HepG2 (cell line): ENCODE results near the gene MAB21L4. TPM values are rescaled to one million over a fixed set of nuclear protein-coding genes. Genes with fewer than 3 reads are reported as not detected.

Experiments used
- ESRRA ChIP-seq: sonication (generic); formaldehyde crosslinking; IDR thresholded peaks from 2 replicates; pipeline ENCODE4 v1.5.1; 2020; ENCODE audit warnings: mild to moderate bottlenecking, low read depth, missing genetic modification reagents
- ETV5 ChIP-seq: IDR thresholded peaks from 2 replicates; pipeline ENCODE4 v1.6.1; 2018; ENCODE audit warnings: missing biosample characterization, missing genetic modification reagents, inconsistent platforms, borderline replicate concordance
- PAF1 ChIP-seq: IDR thresholded peaks from 2 replicates; pipeline ENCODE4 v1.6.1; 2016; ENCODE audit warnings: missing genetic modification reagents, missing compliant biosample characterization
- ZNF138 ChIP-seq: sonication (generic); formaldehyde crosslinking; IDR thresholded peaks from 2 replicates; pipeline ENCODE4 v1.5.0; 2020; ENCODE audit warnings: mild to moderate bottlenecking, low read depth, missing genetic modification reagents
- ZNF24 ChIP-seq: fragments of 450-650 bp; IDR thresholded peaks from 2 replicates; pipeline ENCODE4 v1.6.1; 2017; ENCODE audit warnings: antibody characterized with exemption, mild to moderate bottlenecking
- ZNF260 ChIP-seq: sonication (generic); formaldehyde crosslinking; IDR thresholded peaks from 2 replicates; pipeline ENCODE4 v1.4.0; 2020; ENCODE audit warnings: missing genetic modification reagents, low read depth, mild to moderate bottlenecking, borderline replicate concordance
- ZNF282 ChIP-seq: fragments of 450-650 bp; IDR thresholded peaks from 2 replicates; pipeline ENCODE4 v1.6.1; 2018; ENCODE audit not compliant: partially characterized antibody
- ZNF3 ChIP-seq: IDR thresholded peaks from 2 replicates; pipeline ENCODE4 v1.7.0; 2017; ENCODE audit warnings: inconsistent platforms
- ZNF570 ChIP-seq: sonication (generic); formaldehyde crosslinking; IDR thresholded peaks from 2 replicates; pipeline ENCODE4 v1.4.0; 2020; ENCODE audit warnings: mild to moderate bottlenecking, missing genetic modification reagents, borderline replicate concordance
- ZNF703 ChIP-seq: sonication (generic); formaldehyde crosslinking; IDR thresholded peaks from 2 replicates; pipeline ENCODE4 v1.5.1; 2020; ENCODE audit warnings: missing genetic modification reagents, mild to moderate bottlenecking, moderate library complexity, borderline replicate concordance
- ZSCAN12 ChIP-seq: sonication (generic); formaldehyde crosslinking; IDR thresholded peaks from 2 replicates; pipeline ENCODE4 v1.9.0; 2021; ENCODE audit warnings: mild to moderate bottlenecking, missing genetic modification reagents
- ZSCAN9 ChIP-seq: IDR thresholded peaks from 2 replicates; pipeline ENCODE4 v1.6.1; 2016; ENCODE audit warnings: borderline replicate concordance
- polyA plus RNA-seq, 8 experiments: library from polyadenylated mRNA; depleted of rRNA in 3 of 8; stranded (reverse) in 7 of 8; unstranded in 1 of 8; fragments of >200 nt; fragmentation: Illumina TruSeq in 4 of 8; extraction: Trizol in 4 of 8; gene quantifications; 2 replicates each; pipeline versions ENCODE4 v1.2.1 to v1.2.3, GENCODE V29; 2011 to 2016; ENCODE audit warnings: low read depth in 4 of 8, missing spikeins in 1 of 8, mixed read lengths in 1 of 8; ENCODE audit not compliant: insufficient read depth in 1 of 8
- total RNA-seq, 5 experiments: library from RNA; depleted of rRNA; stranded (reverse); fragments of >200 nt; fragmentation: Illumina TruSeq; extraction: Trizol; gene quantifications; 2 replicates each; pipeline ENCODE4 v1.2.3, GENCODE V29; 2016; ENCODE audit warnings: low read depth in 1 of 5
- TF ChIP-seq, protein P1 (sequence below): fragments of 450-650 bp; IDR thresholded peaks from 2 replicates; pipeline ENCODE4 v1.6.1; 2017; ENCODE audit warnings: mild to moderate bottlenecking
- TF ChIP-seq, protein P2 (sequence below): sonication (generic); formaldehyde crosslinking; IDR thresholded peaks from 2 replicates; pipeline ENCODE4 v1.9.0; 2021; ENCODE audit warnings: mild to moderate bottlenecking, missing genetic modification reagents
- TF ChIP-seq, protein P3 (sequence below): sonication (generic); formaldehyde crosslinking; IDR thresholded peaks from 2 replicates; pipeline ENCODE4 v1.8.1; 2023; ENCODE audit warnings: mild to moderate bottlenecking, missing genetic modification reagents, borderline replicate concordance
- TF ChIP-seq, protein P4 (sequence below): sonication (generic); formaldehyde crosslinking; IDR thresholded peaks from 2 replicates; pipeline ENCODE4 v1.4.0; 2020; ENCODE audit warnings: missing genetic modification reagents; ENCODE audit errors: not compliant biosample characterization
- TF ChIP-seq, protein P5 (sequence below): IDR thresholded peaks from 2 replicates; pipeline ENCODE4 v1.6.1; 2016; ENCODE audit warnings: missing compliant biosample characterization, missing genetic modification reagents, borderline replicate concordance

Gene MAB21L4
- total and polyA plus RNA-seq, 2 of the 13 experiments (the other 11 are each of a cell fraction or from before 2014, with no cell fraction given) = 3.0 to 14.0 TPM

DNA sequence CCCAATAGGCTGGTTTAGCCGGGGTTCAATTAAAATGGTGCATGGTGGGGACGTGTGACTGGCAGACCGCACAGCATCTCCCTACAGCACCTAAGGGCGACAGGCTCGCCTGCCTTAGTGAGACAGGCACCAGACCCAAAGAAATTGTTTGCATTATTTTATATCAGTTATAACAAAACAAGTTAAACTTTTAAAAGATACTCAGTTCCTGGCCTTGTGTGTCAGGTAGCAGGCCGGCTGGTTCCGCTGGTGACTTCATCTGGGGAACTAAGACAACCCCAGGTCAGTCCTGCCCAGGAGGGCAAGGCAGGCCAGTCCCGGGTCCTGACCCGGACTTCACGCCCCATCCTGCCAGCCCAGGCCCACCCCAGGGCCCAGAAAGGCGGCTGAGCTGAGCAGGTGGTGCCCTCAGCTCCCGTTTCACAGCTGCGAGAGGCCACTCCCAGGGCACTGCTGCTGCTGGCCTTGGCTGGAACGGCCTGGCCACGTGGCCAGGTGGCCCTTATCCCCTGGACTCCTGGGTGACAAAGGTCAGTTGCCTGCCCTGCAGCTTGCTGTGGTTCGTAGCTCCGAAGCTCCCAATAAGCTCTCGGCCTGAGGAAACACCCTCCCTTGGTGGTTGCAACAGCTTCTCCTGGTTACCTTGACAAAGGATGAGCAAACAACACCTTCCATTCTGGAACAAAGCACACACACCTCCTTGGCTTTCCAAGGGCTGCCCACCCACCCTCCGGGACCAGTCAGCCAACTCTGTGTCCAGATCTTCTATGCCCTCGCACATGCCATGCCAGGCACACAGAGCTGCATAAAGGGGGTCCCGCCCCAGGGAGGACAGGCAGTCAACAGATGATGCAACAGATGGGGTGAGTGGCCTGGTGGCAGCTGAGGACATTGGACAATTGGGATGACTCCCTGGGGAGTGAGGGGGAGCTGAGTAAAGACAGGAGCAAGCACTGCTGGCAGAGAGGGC, 38.6 kb downstream of the MAB21L4 start (continued):
- TF ChIP-seq, protein P1, sequence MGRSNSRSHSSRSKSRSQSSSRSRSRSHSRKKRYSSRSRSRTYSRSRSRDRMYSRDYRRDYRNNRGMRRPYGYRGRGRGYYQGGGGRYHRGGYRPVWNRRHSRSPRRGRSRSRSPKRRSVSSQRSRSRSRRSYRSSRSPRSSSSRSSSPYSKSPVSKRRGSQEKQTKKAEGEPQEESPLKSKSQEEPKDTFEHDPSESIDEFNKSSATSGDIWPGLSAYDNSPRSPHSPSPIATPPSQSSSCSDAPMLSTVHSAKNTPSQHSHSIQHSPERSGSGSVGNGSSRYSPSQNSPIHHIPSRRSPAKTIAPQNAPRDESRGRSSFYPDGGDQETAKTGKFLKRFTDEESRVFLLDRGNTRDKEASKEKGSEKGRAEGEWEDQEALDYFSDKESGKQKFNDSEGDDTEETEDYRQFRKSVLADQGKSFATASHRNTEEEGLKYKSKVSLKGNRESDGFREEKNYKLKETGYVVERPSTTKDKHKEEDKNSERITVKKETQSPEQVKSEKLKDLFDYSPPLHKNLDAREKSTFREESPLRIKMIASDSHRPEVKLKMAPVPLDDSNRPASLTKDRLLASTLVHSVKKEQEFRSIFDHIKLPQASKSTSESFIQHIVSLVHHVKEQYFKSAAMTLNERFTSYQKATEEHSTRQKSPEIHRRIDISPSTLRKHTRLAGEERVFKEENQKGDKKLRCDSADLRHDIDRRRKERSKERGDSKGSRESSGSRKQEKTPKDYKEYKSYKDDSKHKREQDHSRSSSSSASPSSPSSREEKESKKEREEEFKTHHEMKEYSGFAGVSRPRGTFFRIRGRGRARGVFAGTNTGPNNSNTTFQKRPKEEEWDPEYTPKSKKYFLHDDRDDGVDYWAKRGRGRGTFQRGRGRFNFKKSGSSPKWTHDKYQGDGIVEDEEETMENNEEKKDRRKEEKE = no peak
- no peak for TF ChIP-seq ZSCAN12
- TF ChIP-seq, protein P2, sequence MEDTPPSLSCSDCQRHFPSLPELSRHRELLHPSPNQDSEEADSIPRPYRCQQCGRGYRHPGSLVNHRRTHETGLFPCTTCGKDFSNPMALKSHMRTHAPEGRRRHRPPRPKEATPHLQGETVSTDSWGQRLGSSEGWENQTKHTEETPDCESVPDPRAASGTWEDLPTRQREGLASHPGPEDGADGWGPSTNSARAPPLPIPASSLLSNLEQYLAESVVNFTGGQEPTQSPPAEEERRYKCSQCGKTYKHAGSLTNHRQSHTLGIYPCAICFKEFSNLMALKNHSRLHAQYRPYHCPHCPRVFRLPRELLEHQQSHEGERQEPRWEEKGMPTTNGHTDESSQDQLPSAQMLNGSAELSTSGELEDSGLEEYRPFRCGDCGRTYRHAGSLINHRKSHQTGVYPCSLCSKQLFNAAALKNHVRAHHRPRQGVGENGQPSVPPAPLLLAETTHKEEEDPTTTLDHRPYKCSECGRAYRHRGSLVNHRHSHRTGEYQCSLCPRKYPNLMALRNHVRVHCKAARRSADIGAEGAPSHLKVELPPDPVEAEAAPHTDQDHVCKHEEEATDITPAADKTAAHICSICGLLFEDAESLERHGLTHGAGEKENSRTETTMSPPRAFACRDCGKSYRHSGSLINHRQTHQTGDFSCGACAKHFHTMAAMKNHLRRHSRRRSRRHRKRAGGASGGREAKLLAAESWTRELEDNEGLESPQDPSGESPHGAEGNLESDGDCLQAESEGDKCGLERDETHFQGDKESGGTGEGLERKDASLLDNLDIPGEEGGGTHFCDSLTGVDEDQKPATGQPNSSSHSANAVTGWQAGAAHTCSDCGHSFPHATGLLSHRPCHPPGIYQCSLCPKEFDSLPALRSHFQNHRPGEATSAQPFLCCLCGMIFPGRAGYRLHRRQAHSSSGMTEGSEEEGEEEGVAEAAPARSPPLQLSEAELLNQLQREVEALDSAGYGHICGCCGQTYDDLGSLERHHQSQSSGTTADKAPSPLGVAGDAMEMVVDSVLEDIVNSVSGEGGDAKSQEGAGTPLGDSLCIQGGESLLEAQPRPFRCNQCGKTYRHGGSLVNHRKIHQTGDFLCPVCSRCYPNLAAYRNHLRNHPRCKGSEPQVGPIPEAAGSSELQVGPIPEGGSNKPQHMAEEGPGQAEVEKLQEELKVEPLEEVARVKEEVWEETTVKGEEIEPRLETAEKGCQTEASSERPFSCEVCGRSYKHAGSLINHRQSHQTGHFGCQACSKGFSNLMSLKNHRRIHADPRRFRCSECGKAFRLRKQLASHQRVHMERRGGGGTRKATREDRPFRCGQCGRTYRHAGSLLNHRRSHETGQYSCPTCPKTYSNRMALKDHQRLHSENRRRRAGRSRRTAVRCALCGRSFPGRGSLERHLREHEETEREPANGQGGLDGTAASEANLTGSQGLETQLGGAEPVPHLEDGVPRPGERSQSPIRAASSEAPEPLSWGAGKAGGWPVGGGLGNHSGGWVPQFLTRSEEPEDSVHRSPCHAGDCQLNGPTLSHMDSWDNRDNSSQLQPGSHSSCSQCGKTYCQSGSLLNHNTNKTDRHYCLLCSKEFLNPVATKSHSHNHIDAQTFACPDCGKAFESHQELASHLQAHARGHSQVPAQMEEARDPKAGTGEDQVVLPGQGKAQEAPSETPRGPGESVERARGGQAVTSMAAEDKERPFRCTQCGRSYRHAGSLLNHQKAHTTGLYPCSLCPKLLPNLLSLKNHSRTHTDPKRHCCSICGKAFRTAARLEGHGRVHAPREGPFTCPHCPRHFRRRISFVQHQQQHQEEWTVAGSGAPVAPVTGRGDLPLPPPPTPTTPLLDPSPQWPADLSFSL (CRISPR knock-in tag) = no peak
- peak; percentile 93; the same call in 1 of the 2 replicates for TF ChIP-seq ZNF703
- 0 out of 2 replicates have a peak, but pooled peaks have one; percentile 63 for TF ChIP-seq ZNF3 (CRISPR knock-in tag)
- TF ChIP-seq ZNF570 (CRISPR knock-in tag) = no peak
- TF ChIP-seq ZNF24 = no peak
- TF ChIP-seq, protein P3, sequence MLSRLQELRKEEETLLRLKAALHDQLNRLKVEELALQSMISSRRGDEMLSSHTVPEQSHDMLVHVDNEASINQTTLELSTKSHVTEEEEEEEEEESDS (CRISPR knock-in tag) = no peak
- TF ChIP-seq ZSCAN9 (CRISPR knock-in tag) = peak; percentile 98
- peak; percentile 97 for TF ChIP-seq ESRRA
- TF ChIP-seq ETV5 (CRISPR knock-in tag) = peak; percentile 78; the same call in 1 of the 2 replicates
- TF ChIP-seq ZNF138 (CRISPR knock-in tag) = peak; percentile 92
- no peak for TF ChIP-seq ZNF282
- no peak; the same call in 1 of the 2 replicates for TF ChIP-seq ZNF260 (CRISPR knock-in tag)
- no peak for TF ChIP-seq PAF1
- TF ChIP-seq, protein P4, sequence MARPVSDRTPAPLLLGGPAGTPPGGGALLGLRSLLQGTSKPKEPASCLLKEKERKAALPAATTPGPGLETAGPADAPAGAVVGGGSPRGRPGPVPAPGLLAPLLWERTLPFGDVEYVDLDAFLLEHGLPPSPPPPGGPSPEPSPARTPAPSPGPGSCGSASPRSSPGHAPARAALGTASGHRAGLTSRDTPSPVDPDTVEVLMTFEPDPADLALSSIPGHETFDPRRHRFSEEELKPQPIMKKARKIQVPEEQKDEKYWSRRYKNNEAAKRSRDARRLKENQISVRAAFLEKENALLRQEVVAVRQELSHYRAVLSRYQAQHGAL (CRISPR knock-in tag) = no peak
- TF ChIP-seq, protein P5, sequence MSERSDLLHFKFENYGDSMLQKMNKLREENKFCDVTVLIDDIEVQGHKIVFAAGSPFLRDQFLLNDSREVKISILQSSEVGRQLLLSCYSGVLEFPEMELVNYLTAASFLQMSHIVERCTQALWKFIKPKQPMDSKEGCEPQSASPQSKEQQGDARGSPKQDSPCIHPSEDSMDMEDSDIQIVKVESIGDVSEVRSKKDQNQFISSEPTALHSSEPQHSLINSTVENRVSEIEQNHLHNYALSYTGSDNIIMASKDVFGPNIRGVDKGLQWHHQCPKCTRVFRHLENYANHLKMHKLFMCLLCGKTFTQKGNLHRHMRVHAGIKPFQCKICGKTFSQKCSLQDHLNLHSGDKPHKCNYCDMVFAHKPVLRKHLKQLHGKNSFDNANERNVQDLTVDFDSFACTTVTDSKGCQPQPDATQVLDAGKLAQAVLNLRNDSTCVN = peak; percentile 86
